Cerebellar cortex (tissue), 1 donor: Measurements from ENCODE around the gene OGFRL1.

ENCODE experiments used
- DNase-seq: peaks from one replicate; pipeline ENCODE4 v3.0.0-alpha.2; 2015; ENCODE audit warnings: low spot score

The OGFRL1 gene

DNA sequence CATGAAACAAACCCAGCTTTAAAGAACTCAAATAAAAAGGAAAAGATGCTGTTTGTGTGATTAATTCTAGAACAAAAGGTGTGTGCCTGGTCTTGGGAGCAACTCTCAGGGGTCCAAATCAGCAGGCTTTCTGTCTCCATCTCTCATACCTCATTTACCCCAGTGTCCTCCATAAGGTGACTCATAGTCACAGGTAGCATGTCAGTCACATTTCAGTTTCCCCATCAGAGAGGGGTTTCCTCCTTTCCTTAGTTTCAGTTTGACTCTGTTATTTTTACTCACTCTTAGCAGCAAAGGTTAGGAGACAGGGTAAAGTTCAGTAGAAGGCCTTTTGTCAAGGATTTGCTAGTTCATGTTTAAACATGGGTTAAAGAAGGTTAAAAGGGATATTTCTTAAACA lies 46.2 kb downstream of the OGFRL1 start:
- no peak for DNase-seq

DNA sequence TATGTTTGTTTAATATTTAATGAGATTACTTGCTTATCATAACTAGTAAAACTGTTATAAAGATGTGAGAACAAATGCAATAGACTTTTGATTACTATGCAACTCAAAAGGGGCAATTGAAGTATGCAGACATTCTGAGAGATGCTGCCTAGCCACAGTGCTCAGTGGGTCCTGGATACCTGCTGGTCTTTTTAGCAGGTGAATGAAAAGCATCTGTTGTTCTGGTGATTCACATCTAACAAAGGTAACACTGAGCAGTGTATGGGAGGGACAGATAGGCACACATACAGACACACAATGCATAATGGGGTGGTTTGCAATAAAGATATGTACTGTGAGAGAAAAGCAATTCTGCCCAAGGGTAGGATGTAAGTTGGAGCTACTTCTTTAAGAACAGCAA lies 46.9 kb downstream of the OGFRL1 start:
- no peak for DNase-seq

DNA sequence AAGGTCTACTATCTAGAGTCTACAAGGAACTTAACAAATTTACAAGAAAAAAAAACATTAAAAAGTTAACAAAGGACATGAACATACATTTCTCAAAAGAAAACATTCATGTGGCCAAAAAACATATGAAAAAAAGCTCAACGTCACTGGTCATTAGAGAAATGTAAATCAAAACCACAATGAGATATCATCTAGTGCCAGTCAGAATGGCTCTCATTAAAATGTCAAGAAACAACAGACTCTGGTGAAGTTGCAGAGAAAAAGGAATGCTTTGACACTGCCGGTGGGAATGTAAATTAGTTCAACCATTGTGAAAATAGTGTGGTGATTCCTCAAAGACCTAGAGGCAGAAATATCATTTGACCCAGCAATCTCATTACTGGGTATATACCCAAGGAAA lies 48.3 kb downstream of the OGFRL1 start:
- DNase-seq, result no peak

DNA sequence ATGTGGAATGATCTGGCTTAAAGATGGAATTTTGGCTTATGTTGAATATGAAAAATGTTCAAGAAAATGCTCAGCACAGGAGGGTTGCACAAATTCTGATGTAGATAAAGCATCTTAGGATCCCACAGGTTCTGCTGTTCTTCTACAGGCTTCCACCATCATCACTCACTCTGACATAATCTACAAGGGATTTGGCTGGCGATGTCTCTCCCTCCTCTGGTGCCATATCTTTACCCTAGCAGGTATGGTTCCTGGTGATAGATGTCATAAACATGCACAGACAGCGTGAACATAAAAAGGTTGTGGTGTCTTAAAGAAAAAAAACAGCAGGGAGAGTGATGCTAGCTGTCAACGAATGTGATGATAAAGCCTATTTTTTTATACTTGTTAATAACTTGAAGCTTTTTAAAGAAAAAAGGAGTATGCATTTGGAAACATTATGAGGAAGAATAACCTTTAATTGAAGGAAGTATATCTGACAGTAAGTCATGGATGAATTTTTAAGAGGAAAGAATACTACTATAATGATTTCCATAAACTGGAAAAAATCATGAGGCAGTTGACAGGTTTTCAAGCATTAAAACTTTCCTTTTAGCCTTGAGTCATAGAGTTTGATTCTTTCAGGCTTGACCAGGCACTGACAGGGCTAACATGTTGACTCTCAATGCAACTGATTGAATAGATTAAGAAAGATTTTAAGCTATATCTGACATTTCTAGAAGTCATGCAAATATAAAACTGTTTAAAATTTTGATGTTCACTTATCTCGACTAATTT lies 50.1 kb downstream of the OGFRL1 start:
- DNase-seq, result no peak

DNA sequence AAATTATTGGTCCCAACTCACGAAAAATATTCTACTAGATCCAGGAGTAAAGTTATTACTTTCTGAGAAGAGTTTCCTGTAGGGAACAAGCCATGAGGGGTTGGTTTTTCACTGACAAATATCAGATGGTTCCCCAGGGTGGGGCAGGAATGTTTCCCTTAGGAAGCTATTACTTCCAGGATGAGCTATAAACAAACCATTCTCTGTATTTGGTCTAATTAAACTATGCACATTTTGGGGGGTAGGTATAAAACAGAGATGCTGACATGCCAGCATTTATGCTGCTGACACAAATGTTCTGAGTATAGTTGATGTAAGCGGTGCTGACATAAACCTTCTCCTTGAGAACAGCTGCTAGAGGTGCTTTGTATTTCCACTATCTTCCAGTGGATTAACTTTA lies 54.2 kb downstream of the OGFRL1 start:
- DNase-seq, result no peak

DNA sequence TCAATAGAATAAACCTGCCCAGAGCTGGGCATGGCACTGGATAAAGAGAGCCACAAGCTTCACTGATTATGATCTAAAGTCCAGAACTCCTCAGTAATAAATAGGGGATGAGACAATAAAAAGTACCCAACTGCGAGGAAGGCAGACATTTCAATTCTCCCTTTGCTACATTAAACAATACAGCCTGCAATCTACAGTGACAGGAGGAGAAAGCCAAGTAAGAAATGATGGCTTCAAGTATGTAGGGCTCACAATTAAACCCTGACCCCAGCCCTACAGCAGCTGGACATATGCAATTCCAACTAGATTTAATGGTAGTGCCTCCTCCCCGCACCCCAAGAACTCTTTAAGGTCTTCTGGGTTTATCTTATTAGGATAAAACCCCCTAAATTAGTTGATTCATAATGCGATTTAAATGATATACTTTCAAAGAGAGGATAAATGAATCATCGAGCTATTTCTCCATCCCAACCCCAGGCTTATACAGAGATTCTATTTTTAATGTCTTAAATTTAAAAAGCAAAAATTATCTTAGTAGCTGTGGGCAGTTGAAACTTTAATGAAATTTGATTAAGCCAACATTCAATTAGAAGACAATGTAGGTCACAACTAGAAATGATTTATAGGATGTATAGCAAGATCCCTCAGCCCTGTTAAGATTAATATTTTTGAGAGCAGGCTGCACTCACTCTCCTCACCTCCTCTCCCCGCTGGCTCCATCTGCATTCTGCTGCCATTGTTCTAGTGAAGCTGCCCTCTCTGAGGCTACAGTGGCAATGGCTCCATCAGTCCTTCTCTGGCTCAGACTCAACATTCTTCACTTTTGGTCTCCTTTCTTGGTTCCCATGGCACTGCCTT lies 57.1 kb downstream of the OGFRL1 start:
- no peak for DNase-seq

DNA sequence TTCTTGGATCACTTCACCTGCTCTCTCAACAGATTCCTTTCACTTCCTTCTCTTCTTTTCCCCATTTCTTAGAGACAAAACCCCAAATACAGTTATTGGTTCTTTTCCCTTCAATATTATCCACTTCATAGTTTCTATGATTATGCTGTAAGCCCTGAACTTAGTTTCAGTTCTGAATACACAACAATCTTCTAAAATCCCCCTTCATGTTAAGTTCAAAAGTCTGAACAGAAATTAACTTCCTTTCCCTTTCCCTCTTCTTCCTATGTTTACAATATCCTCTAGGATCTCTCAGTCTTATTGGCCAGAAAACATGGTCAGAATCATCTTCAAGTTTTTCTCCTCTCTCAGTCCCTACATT lies 57.7 kb downstream of the OGFRL1 start:
- DNase-seq, result no peak

DNA sequence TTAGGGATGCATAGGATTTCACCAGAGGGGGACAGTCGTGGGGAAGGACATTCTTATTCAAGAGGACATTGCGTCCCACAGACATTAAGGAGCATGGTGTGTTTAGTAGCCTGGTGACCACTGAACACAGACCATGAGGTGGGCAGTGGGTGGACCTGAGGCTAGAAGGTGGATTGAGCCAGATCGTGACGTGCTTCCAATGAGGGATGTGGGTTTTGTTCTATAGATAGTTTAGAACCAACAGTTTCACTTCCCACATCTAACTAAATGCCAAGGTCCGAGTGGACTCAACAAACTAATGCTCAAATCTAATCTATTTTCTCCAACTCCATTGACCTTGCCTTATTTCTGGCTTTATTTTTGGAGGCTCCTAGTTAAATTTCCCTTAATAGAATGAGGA lies 58.5 kb downstream of the OGFRL1 start:
- DNase-seq, result no peak

DNA sequence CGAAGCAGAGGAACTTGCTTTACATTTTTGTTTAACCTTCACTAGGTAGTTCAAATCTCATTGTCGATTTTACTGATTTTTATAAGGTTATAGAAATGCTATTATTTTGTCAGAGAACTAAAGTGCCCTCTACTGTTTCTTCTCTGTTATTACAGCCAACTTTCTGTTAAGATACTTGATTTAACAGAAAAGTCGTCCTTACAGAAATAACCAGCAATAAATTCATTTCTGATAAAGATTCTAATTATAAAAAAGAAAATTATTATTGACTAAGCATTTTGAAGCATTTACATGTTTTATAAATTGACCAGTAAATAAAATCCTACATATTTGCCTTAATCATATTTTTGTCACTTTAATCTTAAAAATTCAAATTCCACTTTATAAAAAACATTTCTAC lies 60.8 kb downstream of the OGFRL1 start:
- DNase-seq, result peak; percentile 66

DNA sequence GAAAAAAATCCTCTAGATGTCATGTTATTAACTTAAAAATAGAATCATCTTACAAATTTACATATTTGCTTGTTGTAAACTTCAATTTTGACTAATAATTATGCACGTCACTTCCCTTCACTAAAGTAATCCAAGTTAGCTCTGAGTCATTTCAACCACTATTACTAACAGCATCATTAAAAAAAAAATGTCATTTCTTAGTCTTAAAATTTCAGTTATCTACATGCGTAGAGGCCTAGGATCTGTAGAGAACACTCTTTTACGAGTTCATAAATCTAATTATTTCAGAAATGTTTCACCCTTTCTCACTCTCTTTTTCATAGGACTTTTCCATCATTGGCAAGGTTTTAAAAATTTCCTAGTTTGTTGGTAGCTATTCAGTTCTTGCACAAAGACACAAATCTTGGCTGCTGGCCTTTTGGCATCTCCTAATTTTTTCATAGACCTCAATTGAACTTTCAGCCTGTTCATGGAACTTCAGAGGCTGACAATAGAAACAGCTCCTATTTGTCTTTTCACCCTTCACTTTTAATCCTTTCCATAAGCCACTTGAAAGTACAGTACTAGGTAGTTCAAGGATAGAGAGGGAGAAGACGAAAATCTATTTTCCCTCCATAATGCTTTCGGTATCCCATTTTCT lies 61.5 kb downstream of the OGFRL1 start:
- peak; percentile 29 for DNase-seq

DNA sequence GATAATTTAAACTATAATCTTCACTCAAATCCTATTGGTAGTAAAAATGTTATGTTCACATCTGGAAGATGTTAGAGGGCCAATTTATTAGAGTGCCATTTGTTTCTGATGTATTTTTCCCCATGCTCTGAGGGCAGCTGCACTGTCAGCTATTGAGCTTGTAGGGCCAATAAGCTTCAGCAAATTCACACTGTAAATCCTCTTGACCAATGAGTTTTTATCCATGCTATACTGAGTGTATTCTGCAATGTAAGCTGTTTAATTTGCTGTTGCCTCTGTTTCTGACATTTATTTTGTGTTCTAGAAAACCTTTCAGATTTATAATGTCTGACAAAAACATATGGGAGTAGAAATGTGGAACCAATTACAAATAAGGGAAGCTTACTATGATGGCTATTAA lies 62.6 kb downstream of the OGFRL1 start:
- no peak for DNase-seq
